ENCODE data around the gene SLC38A3.

The SLC38A3 gene

DNA sequence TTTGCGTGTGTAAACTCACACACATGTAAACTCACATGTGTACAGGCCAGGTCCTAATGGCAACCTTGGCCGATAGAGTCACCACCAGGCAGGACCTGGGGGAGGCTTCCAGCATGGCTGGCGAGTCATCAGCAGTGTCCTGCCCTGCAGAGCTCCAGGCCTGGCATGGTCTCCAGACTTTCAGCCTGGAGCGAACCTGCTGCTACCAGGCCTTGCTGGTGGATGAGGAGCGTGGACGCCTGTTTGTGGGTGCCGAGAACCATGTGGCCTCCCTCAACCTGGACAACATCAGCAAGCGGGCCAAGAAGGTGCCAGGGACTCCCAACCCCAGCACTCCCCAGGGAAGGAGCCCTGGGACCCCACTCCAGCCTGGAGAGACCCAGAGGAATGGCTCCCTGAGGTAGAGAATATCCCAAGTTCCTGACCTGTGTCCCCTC lies 64.9 kb downstream of the SLC38A3 start:
- no peak for DNase-seq

DNA sequence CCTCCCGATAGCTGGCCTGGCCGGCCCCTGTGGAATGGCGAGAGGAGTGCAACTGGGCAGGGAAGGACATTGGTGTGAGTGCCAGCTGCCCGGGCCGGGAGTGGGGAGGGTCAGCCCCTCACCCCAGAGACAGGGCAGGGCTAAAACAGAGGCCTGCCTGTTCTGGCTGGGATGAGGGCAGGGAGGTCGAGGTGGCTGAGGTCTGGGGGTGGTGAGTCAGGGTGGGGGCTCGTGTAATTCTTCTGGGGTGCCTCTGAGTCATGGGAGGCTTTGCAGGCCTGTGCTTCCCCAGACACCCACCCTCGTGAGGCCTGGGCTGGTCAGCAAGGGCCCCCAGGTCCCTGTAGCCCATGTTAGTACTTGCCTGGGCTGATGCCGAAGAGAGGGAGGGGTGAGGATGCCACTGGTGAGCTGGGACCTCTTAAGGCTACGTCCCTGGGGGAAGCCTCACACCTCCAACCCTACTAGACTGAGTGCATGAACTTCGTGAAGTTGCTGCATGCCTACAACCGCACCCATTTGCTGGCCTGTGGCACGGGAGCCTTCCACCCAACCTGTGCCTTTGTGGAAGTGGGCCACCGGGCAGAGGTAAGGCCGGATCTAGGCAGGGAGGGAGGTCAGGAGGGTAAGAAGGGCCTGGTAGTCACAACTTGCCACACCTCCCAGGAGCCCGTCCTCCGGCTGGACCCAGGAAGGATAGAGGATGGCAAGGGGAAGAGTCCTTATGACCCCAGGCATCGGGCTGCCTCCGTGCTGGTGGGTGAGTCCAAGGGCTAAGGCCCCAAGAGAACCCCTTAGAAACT lies 65.6 kb downstream of the SLC38A3 start:
- no peak for DNase-seq

Measured in fibroblast of skin of abdomen (primary cell).